ENCODE results near the gene SLAMF6. TPM values are rescaled to one million over a fixed set of nuclear protein-coding genes. Genes with fewer than 3 reads are reported as not detected.
A peak's percentile ranks its signal among the peaks of the same experiment; 100 is the strongest.

The SLAMF6 gene
- total and polyA plus RNA-seq, 10 of the 15 experiments (the other 5 are each of a cell fraction or from before 2014, with no cell fraction given) = 20.5 to 89.6 (median 36.5) TPM

- TF ChIP-seq, protein P1, sequence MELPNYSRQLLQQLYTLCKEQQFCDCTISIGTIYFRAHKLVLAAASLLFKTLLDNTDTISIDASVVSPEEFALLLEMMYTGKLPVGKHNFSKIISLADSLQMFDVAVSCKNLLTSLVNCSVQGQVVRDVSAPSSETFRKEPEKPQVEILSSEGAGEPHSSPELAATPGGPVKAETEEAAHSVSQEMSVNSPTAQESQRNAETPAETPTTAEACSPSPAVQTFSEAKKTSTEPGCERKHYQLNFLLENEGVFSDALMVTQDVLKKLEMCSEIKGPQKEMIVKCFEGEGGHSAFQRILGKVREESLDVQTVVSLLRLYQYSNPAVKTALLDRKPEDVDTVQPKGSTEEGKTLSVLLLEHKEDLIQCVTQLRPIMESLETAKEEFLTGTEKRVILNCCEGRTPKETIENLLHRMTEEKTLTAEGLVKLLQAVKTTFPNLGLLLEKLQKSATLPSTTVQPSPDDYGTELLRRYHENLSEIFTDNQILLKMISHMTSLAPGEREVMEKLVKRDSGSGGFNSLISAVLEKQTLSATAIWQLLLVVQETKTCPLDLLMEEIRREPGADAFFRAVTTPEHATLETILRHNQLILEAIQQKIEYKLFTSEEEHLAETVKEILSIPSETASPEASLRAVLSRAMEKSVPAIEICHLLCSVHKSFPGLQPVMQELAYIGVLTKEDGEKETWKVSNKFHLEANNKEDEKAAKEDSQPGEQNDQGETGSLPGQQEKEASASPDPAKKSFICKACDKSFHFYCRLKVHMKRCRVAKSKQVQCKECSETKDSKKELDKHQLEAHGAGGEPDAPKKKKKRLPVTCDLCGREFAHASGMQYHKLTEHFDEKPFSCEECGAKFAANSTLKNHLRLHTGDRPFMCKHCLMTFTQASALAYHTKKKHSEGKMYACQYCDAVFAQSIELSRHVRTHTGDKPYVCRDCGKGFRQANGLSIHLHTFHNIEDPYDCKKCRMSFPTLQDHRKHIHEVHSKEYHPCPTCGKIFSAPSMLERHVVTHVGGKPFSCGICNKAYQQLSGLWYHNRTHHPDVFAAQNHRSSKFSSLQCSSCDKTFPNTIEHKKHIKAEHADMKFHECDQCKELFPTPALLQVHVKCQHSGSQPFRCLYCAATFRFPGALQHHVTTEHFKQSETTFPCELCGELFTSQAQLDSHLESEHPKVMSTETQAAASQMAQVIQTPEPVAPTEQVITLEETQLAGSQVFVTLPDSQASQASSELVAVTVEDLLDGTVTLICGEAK (IDR thresholded peaks at IDR 0.05; ENCODE audit: borderline replicate concordance) = 0 out of 2 replicates have a peak, but pooled peaks have one; percentile 18
- peak; percentile 71 for TF ChIP-seq NR2F1 (conservative IDR thresholded peaks at IDR 0.05)
- 0 out of 2 replicates have a peak, but pooled peaks have one; percentile 69 for TF ChIP-seq IRF4 (IDR thresholded peaks at IDR 0.05; ENCODE audit: low read depth, low read length)
- TF ChIP-seq EED (IDR thresholded peaks at IDR 0.05; ENCODE audit: low read depth) = peak; percentile 68
- TF ChIP-seq SP1 (IDR thresholded peaks at IDR 0.05; ENCODE audit: low read depth, low read length) = no peak
- TF ChIP-seq NBN (IDR thresholded peaks at IDR 0.05) = 0 out of 2 replicates have a peak, but pooled peaks have one; percentile 41
- TF ChIP-seq, protein P2, sequence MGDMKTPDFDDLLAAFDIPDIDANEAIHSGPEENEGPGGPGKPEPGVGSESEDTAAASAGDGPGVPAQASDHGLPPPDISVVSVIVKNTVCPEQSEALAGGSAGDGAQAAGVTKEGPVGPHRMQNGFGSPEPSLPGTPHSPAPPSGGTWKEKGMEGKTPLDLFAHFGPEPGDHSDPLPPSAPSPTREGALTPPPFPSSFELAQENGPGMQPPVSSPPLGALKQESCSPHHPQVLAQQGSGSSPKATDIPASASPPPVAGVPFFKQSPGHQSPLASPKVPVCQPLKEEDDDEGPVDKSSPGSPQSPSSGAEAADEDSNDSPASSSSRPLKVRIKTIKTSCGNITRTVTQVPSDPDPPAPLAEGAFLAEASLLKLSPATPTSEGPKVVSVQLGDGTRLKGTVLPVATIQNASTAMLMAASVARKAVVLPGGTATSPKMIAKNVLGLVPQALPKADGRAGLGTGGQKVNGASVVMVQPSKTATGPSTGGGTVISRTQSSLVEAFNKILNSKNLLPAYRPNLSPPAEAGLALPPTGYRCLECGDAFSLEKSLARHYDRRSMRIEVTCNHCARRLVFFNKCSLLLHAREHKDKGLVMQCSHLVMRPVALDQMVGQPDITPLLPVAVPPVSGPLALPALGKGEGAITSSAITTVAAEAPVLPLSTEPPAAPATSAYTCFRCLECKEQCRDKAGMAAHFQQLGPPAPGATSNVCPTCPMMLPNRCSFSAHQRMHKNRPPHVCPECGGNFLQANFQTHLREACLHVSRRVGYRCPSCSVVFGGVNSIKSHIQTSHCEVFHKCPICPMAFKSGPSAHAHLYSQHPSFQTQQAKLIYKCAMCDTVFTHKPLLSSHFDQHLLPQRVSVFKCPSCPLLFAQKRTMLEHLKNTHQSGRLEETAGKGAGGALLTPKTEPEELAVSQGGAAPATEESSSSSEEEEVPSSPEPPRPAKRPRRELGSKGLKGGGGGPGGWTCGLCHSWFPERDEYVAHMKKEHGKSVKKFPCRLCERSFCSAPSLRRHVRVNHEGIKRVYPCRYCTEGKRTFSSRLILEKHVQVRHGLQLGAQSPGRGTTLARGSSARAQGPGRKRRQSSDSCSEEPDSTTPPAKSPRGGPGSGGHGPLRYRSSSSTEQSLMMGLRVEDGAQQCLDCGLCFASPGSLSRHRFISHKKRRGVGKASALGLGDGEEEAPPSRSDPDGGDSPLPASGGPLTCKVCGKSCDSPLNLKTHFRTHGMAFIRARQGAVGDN (IDR thresholded peaks at IDR 0.05) = 0 out of 2 replicates have a peak, but pooled peaks have one; percentile 61
- TF ChIP-seq ZBTB11 (CRISPR knock-in tag; IDR thresholded peaks at IDR 0.05) = no peak
- no peak for TF ChIP-seq FOS (IDR thresholded peaks at IDR 0.05; ENCODE audit: borderline replicate concordance, extremely low read depth, insufficient read length)
- TF ChIP-seq SIN3A (IDR thresholded peaks at IDR 0.05; ENCODE audit: low read depth, low read length) = no peak
These were observed 3.2 kb downstream of the SLAMF6 start (continued) for GRCh38 chr1:160519642-160520435.
